ENCODE measurements around the gene BRDT. TPM values are rescaled to one million over a fixed set of nuclear protein-coding genes. Genes with fewer than 3 reads are reported as not detected.
"Not testable (repeated sequence)": the region's sequence is repeated elsewhere in the genome, so short reads cannot be mapped to it uniquely, and the experiment has no call there.

Gene BRDT
- total RNA-seq, 1 donor from 2014 or later: not detected

DNA sequence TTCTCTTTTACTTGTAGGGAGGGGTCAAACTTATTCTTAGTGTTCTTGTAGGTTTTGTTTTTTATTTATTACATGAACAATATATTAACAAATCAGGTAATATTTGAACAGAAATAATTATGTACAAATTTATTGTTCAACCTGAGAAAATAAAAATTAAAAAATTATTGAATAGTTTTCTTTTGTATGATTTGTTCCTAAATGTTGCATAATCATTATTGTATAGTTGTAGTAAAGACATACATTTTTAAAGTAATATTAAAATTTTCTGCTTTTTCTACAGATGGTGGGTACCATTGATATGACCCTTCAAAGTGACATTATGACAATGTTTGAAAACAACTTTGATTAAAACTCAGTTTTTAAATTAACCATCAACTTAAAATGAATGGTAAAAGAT, 64.7 kb downstream of the BRDT start:
- DNase-seq (ENCODE audit: extremely low spot score, unreplicated experiment): no peak
- no peaks in the 10 kb centered on the region for H3K9me3 Mint-ChIP-seq
- H3K4me1 Mint-ChIP-seq (ENCODE audit: unreplicated experiment): no peaks in the 10 kb centered on the region
- H3K4me3 Mint-ChIP-seq: no peak overlapping the region
- TF ChIP-seq, protein P1, sequence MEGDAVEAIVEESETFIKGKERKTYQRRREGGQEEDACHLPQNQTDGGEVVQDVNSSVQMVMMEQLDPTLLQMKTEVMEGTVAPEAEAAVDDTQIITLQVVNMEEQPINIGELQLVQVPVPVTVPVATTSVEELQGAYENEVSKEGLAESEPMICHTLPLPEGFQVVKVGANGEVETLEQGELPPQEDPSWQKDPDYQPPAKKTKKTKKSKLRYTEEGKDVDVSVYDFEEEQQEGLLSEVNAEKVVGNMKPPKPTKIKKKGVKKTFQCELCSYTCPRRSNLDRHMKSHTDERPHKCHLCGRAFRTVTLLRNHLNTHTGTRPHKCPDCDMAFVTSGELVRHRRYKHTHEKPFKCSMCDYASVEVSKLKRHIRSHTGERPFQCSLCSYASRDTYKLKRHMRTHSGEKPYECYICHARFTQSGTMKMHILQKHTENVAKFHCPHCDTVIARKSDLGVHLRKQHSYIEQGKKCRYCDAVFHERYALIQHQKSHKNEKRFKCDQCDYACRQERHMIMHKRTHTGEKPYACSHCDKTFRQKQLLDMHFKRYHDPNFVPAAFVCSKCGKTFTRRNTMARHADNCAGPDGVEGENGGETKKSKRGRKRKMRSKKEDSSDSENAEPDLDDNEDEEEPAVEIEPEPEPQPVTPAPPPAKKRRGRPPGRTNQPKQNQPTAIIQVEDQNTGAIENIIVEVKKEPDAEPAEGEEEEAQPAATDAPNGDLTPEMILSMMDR (conservative IDR thresholded peaks at IDR 0.05): no peak
- H3K36me3 Mint-ChIP-seq: no peaks in the 10 kb centered on the region
- peaks cover 3% of the 10 kb centered on the region for H3K27me3 Mint-ChIP-seq
- H3K27ac Mint-ChIP-seq: no peak overlapping the region

- no peak overlapping the region for H3K4me3 Mint-ChIP-seq
- no peaks in the 10 kb centered on the region for H3K4me1 Mint-ChIP-seq (ENCODE audit: unreplicated experiment)
- H3K36me3 Mint-ChIP-seq: no peaks in the 10 kb centered on the region
- no peak for DNase-seq (ENCODE audit: extremely low spot score, unreplicated experiment)
- TF ChIP-seq, protein P1 (conservative IDR thresholded peaks at IDR 0.05): no peak
- no peak overlapping the region for H3K27ac Mint-ChIP-seq
- H3K27me3 Mint-ChIP-seq: peaks cover 3% of the 10 kb centered on the region
- no peaks in the 10 kb centered on the region for H3K9me3 Mint-ChIP-seq
Observed at GRCh38 chr1:92016720-92017316, 67.6 kb downstream of the BRDT start.

DNA sequence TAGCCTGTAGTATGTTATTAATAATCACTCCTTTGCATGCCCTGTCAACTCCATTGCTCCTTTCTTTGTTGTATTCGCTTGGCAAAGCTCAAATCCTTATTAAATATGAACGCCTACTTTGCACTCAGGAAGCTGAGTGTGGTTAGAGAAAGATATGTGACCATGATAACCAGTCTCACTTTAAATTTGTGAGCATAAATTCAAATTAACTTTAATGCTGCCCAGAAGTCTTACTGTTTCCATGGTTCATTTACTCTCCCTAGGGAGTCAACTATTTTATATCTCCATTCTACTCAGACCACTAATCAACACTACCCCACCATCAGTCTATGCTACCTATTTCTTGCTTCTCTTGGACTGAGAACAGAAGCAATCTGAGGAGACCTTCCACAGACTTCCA, 68.5 kb downstream of the BRDT start:
- Mint-ChIP-seq H3K27ac (no peak overlapping the region), H3K4me3 (no peak overlapping the region), H3K36me3 (no peaks in the 10 kb centered on the region), H3K4me1 (ENCODE audit: unreplicated experiment) (no peaks in the 10 kb centered on the region), H3K9me3 (no peaks in the 10 kb centered on the region), H3K27me3 (peaks cover 3% of the 10 kb centered on the region)
- TF ChIP-seq, protein P1 (conservative IDR thresholded peaks at IDR 0.05): no peak
- DNase-seq (ENCODE audit: extremely low spot score, unreplicated experiment): no peak

DNA sequence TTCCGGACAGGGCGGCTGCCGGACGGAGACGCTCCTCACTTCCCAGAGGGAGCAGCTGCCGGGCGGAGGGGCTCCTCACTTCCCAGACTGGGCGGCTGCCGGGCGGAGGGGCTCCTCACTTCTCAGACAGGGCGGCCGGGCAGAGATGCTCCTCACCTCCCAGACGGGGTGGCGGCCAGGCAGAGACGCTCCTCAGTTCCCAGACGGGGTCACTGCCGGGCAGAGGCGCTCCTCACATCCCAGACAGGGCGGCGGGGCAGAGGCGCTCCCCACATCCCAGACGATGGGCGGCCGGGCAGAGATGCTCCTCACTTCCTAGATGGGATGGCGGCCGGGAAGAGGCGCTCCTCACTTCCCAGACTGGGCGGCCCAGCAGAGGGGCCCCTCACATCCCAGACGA, 76.8 kb downstream of the BRDT start:
- H3K27me3 Mint-ChIP-seq; H3K27ac Mint-ChIP-seq; H3K9me3 Mint-ChIP-seq; DNase-seq (ENCODE audit: extremely low spot score, unreplicated experiment); H3K36me3 Mint-ChIP-seq; H3K4me3 Mint-ChIP-seq: not testable (repeated sequence)
- H3K4me1 Mint-ChIP-seq (ENCODE audit: unreplicated experiment): peaks cover 10% of the 10 kb centered on the region

GRCh38 chr1:92026806-92027205, 77.6 kb downstream of the BRDT start:
- Mint-ChIP-seq H3K27ac (no peak overlapping the region), H3K36me3 (peaks cover 5% of the 10 kb centered on the region), H3K9me3 (no peaks in the 10 kb centered on the region), H3K4me3 (no peak overlapping the region), H3K4me1 (ENCODE audit: unreplicated experiment) (peaks cover 10% of the 10 kb centered on the region), H3K27me3 (peaks cover 10% of the 10 kb centered on the region)
- TF ChIP-seq, protein P1 (conservative IDR thresholded peaks at IDR 0.05): no peak
- no peak for DNase-seq (ENCODE audit: extremely low spot score, unreplicated experiment)

DNA sequence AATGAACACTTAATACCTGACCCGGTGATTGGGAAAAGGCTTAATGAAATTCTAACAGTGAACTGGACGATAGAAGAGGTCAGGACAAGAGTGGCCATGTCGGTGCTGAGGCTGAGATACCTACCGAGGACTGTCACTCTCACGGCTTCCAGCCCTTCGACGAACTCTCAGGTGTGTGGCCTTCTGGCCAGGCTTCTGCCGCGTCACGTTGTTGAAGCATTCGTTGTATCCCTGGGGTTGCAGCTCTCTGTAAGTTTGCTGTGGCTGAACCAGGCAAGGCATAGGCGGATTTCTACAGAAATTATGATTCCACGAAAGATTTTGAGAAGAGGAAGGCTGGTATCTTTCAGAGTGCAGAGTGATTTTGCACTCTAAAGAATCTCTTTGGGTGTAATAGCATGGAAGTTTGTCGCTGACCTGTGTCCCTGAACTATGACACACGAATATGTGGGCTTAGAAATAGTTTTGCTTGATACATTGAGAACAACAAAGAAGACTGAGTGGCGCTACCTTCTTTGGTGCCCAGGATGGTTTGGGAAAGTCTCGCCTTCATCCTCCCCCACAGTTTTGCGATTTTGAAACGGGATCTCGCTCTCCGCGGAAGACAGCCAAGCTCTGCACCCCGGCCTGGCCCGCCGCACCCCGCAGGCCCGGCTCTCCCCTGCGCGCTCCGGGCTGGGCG, 80.2 kb downstream of the BRDT start:
- TF ChIP-seq, protein P1 (conservative IDR thresholded peaks at IDR 0.05): no peak
- H3K36me3 Mint-ChIP-seq: no peaks in the 10 kb centered on the region
- no peaks in the 10 kb centered on the region for H3K9me3 Mint-ChIP-seq

More for the DNA sequence above, 80.2 kb downstream of the BRDT start:
- Mint-ChIP-seq H3K27ac (peak overlapping the region; percentile 72), H3K4me3 (peak overlapping the region; percentile 87), H3K27me3 (peaks cover 12% of the 10 kb centered on the region), H3K4me1 (ENCODE audit: unreplicated experiment) (peaks cover 10% of the 10 kb centered on the region)
- no peak for DNase-seq (ENCODE audit: extremely low spot score, unreplicated experiment)
